DOHH2 (cell line): ENCODE results near the gene ATG12.
A peak's percentile ranks its signal among the peaks of the same experiment; 100 is the strongest.
"Not testable (repeated sequence)": the region's sequence is repeated elsewhere in the genome, so short reads cannot be mapped to it uniquely, and the experiment has no call there.

Experiments used
- H3F3A ChIP-seq: fragments of 200-600 bp; sonication (generic), shearing (Covaris generic); 2 replicates; pipeline ENCODE4 v1.6.0; 2016; ENCODE audit warnings: antibody characterized with exemption, mild to moderate bottlenecking; ENCODE audit not compliant: control insufficient read depth, insufficient read depth
- H3K27ac ChIP-seq: fragments of 200-600 bp; sonication (generic); 2 replicates; pipeline ENCODE4 v1.5.1; 2014; ENCODE audit warnings: low read depth, mild to moderate bottlenecking, low read length, moderate library complexity
- H3K27me3 ChIP-seq: fragments of 200-600 bp; sonication (generic); 2 replicates; pipeline ENCODE4 v1.6.1; 2014; ENCODE audit warnings: mild to moderate bottlenecking, low read length, mixed read lengths; ENCODE audit not compliant: control insufficient read depth
- H3K36me3 ChIP-seq: fragments of 200-600 bp; sonication (generic); 2 replicates; pipeline ENCODE4 v1.6.1; 2014; ENCODE audit warnings: mild to moderate bottlenecking, low read length, moderate library complexity, mixed read lengths; ENCODE audit not compliant: control insufficient read depth
- H3K4me1 ChIP-seq: fragments of 200-600 bp; sonication (generic); 2 replicates; pipeline ENCODE4 v1.6.1; 2014; ENCODE audit warnings: mild to moderate bottlenecking, low read length, mixed read lengths; ENCODE audit not compliant: control insufficient read depth
- H3K4me2 ChIP-seq: fragments of 200-600 bp; sonication (generic); 2 replicates; pipeline ENCODE4 v1.6.0; 2014; ENCODE audit warnings: mild to moderate bottlenecking, low read length, moderate library complexity
- H3K4me3 ChIP-seq: fragments of 200-600 bp; sonication (generic); 2 replicates; pipeline ENCODE4 v1.5.1; 2014; ENCODE audit warnings: mild to moderate bottlenecking, low read length, mixed read lengths
- H3K79me2 ChIP-seq: fragments of 200-600 bp; sonication (generic); 2 replicates; pipeline ENCODE4 v1.6.1; 2014; ENCODE audit warnings: mild to moderate bottlenecking, low read length, mixed read lengths; ENCODE audit not compliant: control insufficient read depth
- H3K9me2 ChIP-seq: fragments of 200-600 bp; sonication (generic); replicated peaks from 2 replicates; pipeline ENCODE4 v1.6.1; 2014; ENCODE audit warnings: mild to moderate bottlenecking, low read length, mixed read lengths; ENCODE audit not compliant: control insufficient read depth
- H3K9me3 ChIP-seq: fragments of 200-600 bp; sonication (generic); 2 replicates; pipeline ENCODE4 v1.6.1; 2014; ENCODE audit warnings: antibody characterized with exemption, low read length, mixed read lengths; ENCODE audit not compliant: control insufficient read depth, insufficient read depth
- H4K20me1 ChIP-seq: fragments of 200-600 bp; sonication (generic); 2 replicates; pipeline ENCODE4 v1.6.0; 2014; ENCODE audit warnings: low read depth, mild to moderate bottlenecking, antibody characterized with exemption, low read length, moderate library complexity; ENCODE audit not compliant: control insufficient read depth, insufficient read depth
- EZH2phosphoT487 ChIP-seq: fragments of 200-600 bp; sonication (generic); IDR thresholded peaks from 2 replicates; pipeline ENCODE4 v1.6.1; 2017; ENCODE audit warnings: borderline replicate concordance, mild to moderate bottlenecking, antibody characterized with exemption, low read length, moderate library complexity, mixed read lengths
- TF ChIP-seq, protein P1 (sequence below): fragments of 200-600 bp; sonication (generic); IDR thresholded peaks from one replicate; pipeline ENCODE4 v1.5.1; 2014; ENCODE audit warnings: antibody characterized with exemption, mild to moderate bottlenecking, low read depth, low read length; ENCODE audit not compliant: poor library complexity, severe bottlenecking

The ATG12 gene

DNA sequence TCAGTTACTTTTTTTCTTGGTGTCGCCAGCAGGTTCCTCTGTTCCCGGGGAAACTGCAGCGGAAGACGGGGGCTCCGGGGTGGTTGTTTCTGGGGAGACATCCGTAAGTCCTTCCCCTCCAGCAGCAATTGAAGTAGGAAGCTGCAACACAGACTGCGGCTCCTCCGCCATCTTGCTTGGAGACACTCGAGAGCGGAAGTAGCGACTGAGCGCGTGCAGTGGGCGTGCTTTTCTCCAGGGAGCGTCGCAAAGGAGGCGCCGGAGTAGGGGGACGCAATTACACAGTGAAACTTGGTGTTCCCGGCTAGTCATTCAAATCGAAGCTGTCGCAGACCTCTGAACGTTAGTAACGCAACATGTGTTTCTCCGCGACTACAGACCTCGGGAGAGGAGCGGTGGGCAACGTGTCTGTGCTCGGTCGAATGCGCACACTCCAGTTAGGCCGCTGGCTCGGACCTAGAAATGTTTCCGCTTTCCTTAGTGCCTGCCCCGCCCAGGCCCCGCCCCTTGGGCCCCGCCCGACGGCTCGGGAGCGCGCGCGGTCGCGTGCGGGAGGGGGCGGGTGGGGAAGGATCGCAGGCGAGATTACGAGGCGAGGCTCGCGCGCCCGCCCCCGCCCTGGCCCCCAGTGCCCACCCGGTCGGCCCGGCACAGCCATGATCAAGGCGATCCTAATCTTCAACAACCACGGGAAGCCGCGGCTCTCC is at the start of gene ATG12, which contains the start of gene AP3S1:
Gene ATG12 (minus strand): TSS at position 184 of the 707 bp plus-strand sequence. CDS start 13 bp downstream, at position 171.
Gene AP3S1 (plus strand): TSS at position 554 of the 707 bp plus-strand sequence. CDS start 103 bp downstream, at position 657.
- Histone ChIP-seq H3K4me2 (peak within 1 kb of the TSS; percentile 65), H3F3A (peaks cover 19% of the 10 kb centered on the region), H3K4me3 (peak within 1 kb of the TSS; percentile 96), H3K9me2 (no peaks in the 10 kb centered on the region), H3K36me3 (peaks cover 59% of the 10 kb centered on the region), H3K4me1 (peaks cover 55% of the 10 kb centered on the region), H3K27ac (peak within 1 kb of the TSS; percentile 78), H3K27me3 (no peaks in the 10 kb centered on the region), H3K9me3 (no peaks in the 10 kb centered on the region), H4K20me1 (peaks cover 27% of the 10 kb centered on the region), H3K79me2 (peaks cover 96% of the 10 kb centered on the region)
- TF ChIP-seq, protein P1, sequence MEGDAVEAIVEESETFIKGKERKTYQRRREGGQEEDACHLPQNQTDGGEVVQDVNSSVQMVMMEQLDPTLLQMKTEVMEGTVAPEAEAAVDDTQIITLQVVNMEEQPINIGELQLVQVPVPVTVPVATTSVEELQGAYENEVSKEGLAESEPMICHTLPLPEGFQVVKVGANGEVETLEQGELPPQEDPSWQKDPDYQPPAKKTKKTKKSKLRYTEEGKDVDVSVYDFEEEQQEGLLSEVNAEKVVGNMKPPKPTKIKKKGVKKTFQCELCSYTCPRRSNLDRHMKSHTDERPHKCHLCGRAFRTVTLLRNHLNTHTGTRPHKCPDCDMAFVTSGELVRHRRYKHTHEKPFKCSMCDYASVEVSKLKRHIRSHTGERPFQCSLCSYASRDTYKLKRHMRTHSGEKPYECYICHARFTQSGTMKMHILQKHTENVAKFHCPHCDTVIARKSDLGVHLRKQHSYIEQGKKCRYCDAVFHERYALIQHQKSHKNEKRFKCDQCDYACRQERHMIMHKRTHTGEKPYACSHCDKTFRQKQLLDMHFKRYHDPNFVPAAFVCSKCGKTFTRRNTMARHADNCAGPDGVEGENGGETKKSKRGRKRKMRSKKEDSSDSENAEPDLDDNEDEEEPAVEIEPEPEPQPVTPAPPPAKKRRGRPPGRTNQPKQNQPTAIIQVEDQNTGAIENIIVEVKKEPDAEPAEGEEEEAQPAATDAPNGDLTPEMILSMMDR, result no peak
- no peak for TF ChIP-seq EZH2phosphoT487

DNA sequence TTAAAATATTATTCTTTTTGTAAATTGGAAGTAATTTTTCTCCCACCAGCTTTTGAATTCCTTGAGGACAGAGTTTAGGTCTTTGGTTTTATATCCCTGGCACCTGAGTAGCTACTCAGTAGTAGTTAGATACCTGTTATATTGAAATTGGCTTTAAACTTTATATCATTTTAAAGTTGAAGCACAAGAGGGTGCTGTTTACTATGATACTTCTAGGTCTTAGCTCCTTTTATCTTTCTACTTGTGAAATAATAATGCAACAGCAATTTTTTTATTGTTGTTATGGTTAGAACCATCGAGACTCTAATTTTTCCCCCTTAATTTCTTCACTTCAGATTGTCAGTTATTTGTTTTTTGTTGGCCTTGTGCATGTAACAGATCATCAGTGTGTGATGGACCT is 46.7 kb upstream of the ATG12 start:
- Histone ChIP-seq H3K27ac (no peak overlapping the region), H3K27me3 (no peaks in the 10 kb centered on the region), H3F3A (no peaks in the 10 kb centered on the region), H3K36me3 (peaks cover 23% of the 10 kb centered on the region), H4K20me1 (no peaks in the 10 kb centered on the region), H3K4me3 (no peak overlapping the region), H3K79me2 (peaks cover 10% of the 10 kb centered on the region; the same call in 1 of the 2 replicates), H3K9me3 (no peaks in the 10 kb centered on the region), H3K9me2 (no peaks in the 10 kb centered on the region), H3K4me1 (peaks cover 14% of the 10 kb centered on the region), H3K4me2 (no peak overlapping the region)
- TF ChIP-seq, protein P1, result peak; percentile 40
- TF ChIP-seq EZH2phosphoT487, result no peak

DNA sequence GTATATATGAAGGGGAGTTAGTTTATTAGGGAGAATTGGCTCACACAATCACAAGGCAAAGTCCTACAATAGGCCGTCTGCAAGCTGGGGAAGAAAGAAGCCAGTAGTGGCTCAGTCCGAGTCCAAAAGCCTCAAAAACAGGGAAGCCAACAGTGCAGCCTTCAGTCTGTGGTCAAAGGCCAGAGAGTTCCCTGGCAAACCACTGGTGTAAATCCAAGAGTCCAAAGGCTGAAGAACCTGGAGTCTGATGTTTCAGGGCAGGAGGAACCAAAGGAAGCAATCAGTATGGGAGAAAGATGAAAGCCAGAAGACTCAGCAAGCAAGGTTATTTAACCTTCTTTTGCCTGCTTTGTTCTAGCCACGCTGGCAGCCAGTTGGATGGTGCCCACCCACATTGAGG is 43.8 kb upstream of the ATG12 start:
- Histone ChIP-seq H3K4me1 (peaks cover 14% of the 10 kb centered on the region), H3K36me3 (peaks cover 28% of the 10 kb centered on the region), H3K79me2 (peaks cover 25% of the 10 kb centered on the region)
- H3K9me3 ChIP-seq, H3K27me3 ChIP-seq, H3K4me2 ChIP-seq, H3K9me2 ChIP-seq, H4K20me1 ChIP-seq, H3F3A ChIP-seq, H3K4me3 ChIP-seq, H3K27ac ChIP-seq: not testable (repeated sequence)

DNA sequence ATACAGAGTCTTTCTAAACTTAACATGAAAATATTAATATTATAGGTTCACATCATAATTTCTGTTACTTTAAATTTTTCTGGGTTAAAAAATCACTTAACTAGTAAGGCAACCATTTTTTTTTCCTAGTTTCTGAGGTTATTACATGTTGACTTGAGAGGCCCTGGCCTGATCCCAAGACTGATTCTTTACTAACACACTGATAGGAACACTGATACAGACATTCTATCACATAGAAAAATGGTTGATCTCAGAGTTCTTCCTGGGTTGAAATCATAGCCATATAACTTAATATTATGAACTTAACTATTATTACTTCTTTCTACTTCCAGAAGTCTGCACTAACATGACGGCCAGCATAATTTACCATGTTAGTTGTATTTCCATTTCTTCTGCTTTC is 43.3 kb upstream of the ATG12 start:
- peaks cover 26% of the 10 kb centered on the region for H3K79me2 ChIP-seq
- H3K4me1 ChIP-seq, result peaks cover 14% of the 10 kb centered on the region
- H3K9me3 ChIP-seq, result no peaks in the 10 kb centered on the region
- H4K20me1 ChIP-seq, result no peaks in the 10 kb centered on the region
- H3K4me2 ChIP-seq, result no peak overlapping the region
- H3K27ac ChIP-seq, result no peak overlapping the region
- TF ChIP-seq EZH2phosphoT487, result no peak
- TF ChIP-seq, protein P1, result no peak
- H3F3A ChIP-seq, result no peaks in the 10 kb centered on the region
- no peak overlapping the region for H3K4me3 ChIP-seq
- no peaks in the 10 kb centered on the region for H3K9me2 ChIP-seq
- no peaks in the 10 kb centered on the region for H3K27me3 ChIP-seq
- peaks cover 24% of the 10 kb centered on the region for H3K36me3 ChIP-seq

DNA sequence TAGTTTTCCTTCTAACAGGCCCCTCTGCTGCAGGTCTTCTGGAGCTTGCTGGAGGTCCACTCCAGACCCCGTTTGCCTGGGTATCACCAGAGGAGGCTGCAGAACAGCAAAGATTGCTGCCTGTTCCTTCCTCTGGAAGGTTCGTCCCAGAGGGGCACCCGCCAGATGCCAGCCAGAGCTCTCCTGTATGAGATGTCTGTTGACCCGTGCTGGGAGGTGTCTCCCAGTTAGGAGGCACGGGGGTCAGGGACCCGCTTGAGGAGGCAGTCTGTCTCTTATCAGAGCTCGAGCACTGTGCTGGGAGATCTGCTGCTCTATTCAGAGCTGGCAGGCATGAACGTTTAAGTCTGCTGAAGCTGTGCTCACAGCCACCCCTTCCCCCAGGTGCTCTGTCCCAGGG is 41.1 kb upstream of the ATG12 start:
- not testable (repeated sequence) for H3K27ac ChIP-seq, H3K4me2 ChIP-seq, H3K4me3 ChIP-seq, H3F3A ChIP-seq, H3K4me1 ChIP-seq, H3K27me3 ChIP-seq, H3K9me3 ChIP-seq, H3K9me2 ChIP-seq, H4K20me1 ChIP-seq
- Histone ChIP-seq H3K79me2 (peaks cover 38% of the 10 kb centered on the region), H3K36me3 (peaks cover 18% of the 10 kb centered on the region)
